Measurements from ENCODE around the gene CTCF. TPM values are rescaled to one million over a fixed set of nuclear protein-coding genes. Genes with fewer than 3 reads are reported as not detected.
A peak's percentile ranks its signal among the peaks of the same experiment; 100 is the strongest.

CTCF gene
- total RNA-seq, 2 experiments from 2014 or later: 43.8 to 46.4 TPM

DNA sequence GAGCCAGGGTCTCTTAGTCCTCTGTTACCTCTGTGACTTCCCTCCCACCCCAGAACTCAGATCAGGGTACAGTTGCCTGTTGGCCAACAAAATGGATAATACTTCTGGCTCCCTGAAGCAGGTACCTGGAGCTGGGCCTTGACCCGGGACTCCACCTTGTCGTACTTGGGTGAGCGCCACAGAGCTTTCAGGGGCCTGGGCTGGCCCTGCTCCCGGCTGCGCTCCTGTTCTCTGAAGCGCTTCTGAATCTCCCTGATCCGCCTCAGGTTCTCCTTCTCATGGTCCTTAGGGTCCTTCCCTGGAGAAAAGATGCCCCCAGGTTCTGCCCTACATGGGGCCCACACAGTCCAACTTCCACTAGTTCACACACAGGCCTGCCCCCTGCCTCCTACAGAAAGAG is 102.5 kb downstream of the CTCF start:
- ChIA-PET CTCF (interaction anchor here (1.3 to 6.1 kb wide), 4 partner anchors 118 to 184 kb away, joined by 4 to 81 read pairs (median 9); partner anchors contain the start of gene ATP6V0D1), POLR2A (interaction anchor here (1.1 to 1.5 kb wide), 3 partner anchors 118 to 144 kb away, joined by 3 to 4 read pairs (median 3); no protein-coding TSS in a partner anchor)
- H3K36me3 ChIP-seq (ENCODE audit: insufficient read depth, low read length): no peaks in the 10 kb centered on the region
- H3K4me1 ChIP-seq (ENCODE audit: insufficient read depth, low read length): peaks cover 50% of the 10 kb centered on the region
- Mint-ChIP-seq H3K4me3 (peak overlapping the region; percentile 56), H3K27ac (peak overlapping the region; percentile 62), H3K27me3 (no peaks in the 10 kb centered on the region), H3K36me3 (ENCODE audit: low read depth) (peaks cover 9% of the 10 kb centered on the region), H3K9me3 (no peaks in the 10 kb centered on the region), H3K4me1 (ENCODE audit: low read depth) (peaks cover 37% of the 10 kb centered on the region)
- ATAC-seq (ENCODE audit: poor library complexity) (no peak), DNase-seq (peak in 1 of 14 experiments; percentile 16)
- H3K27me3 ChIP-seq (ENCODE audit: control insufficient read depth in 1 of 2, insufficient read depth in 2 of 2, low read length in 2 of 2): no peaks in the 10 kb centered on the region
- intact Hi-C loops (cut with DNase I, micrococcal nuclease): loop anchor here in 1 of 2 experiments (5.0 kb wide), 3 partner anchors 142 to 183 kb away; partner anchors contain the start of genes AGRP, ATP6V0D1, CENPT and NUTF2
- no peaks in the 10 kb centered on the region for H3K9me3 ChIP-seq (ENCODE audit: control insufficient read depth in 1 of 2, insufficient read depth in 1 of 2, low read length in 2 of 2)
- no peak overlapping the region for H3K27ac ChIP-seq (ENCODE audit: low read depth in 1 of 2, low read length in 2 of 2)
- no peak overlapping the region for H3K4me3 ChIP-seq (ENCODE audit: low read length)
- TF ChIP-seq, protein P1, sequence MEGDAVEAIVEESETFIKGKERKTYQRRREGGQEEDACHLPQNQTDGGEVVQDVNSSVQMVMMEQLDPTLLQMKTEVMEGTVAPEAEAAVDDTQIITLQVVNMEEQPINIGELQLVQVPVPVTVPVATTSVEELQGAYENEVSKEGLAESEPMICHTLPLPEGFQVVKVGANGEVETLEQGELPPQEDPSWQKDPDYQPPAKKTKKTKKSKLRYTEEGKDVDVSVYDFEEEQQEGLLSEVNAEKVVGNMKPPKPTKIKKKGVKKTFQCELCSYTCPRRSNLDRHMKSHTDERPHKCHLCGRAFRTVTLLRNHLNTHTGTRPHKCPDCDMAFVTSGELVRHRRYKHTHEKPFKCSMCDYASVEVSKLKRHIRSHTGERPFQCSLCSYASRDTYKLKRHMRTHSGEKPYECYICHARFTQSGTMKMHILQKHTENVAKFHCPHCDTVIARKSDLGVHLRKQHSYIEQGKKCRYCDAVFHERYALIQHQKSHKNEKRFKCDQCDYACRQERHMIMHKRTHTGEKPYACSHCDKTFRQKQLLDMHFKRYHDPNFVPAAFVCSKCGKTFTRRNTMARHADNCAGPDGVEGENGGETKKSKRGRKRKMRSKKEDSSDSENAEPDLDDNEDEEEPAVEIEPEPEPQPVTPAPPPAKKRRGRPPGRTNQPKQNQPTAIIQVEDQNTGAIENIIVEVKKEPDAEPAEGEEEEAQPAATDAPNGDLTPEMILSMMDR (IDR thresholded peaks at IDR 0.05): no peak

DNA sequence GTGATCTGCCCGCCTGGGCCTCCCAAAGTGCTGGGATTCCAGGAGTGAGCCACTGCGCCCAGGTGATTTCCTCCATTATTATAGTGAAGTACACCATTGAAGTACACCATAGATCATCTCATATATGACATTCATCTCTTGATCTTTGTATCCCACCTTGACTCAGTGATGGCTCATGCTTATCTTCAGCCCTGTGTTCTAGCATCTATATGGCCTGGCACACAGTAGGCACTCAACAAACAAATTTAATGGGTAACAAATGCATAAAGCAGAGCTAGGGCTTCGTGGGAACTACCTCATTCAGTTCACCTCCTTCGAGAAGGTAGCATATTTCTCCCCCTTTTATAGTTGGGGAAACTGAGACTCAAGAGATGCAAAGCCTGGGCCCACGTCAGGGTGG is 103.3 kb downstream of the CTCF start:
- Histone ChIP-seq H3K9me3 (ENCODE audit: control insufficient read depth in 1 of 2, insufficient read depth in 1 of 2, low read length in 2 of 2) (no peaks in the 10 kb centered on the region), H3K4me3 (ENCODE audit: low read length) (no peak overlapping the region), H3K27me3 (ENCODE audit: control insufficient read depth in 1 of 2, insufficient read depth in 2 of 2, low read length in 2 of 2) (no peaks in the 10 kb centered on the region), H3K36me3 (ENCODE audit: insufficient read depth, low read length) (no peaks in the 10 kb centered on the region), H3K27ac (ENCODE audit: low read depth in 1 of 2, low read length in 2 of 2) (no peak overlapping the region), H3K4me1 (ENCODE audit: insufficient read depth, low read length) (peaks cover 48% of the 10 kb centered on the region)
- DNase-seq: no peak
- no peaks in the 10 kb centered on the region for H3K9me3 Mint-ChIP-seq
- H3K36me3 Mint-ChIP-seq (ENCODE audit: low read depth): peaks cover 5% of the 10 kb centered on the region
- CTCF ChIA-PET: interaction anchor here (1.3 to 6.1 kb wide), 2 partner anchors 118 to 144 kb away, joined by 4 to 81 read pairs; no protein-coding TSS in a partner anchor
- peaks cover 34% of the 10 kb centered on the region for H3K4me1 Mint-ChIP-seq (ENCODE audit: low read depth)
- POLR2A ChIA-PET: interaction anchor here (1.1 to 3.3 kb wide), 3 partner anchors 103 to 145 kb away, joined by 3 to 25 read pairs (median 4); partner anchors contain the start of gene CTCF
- intact Hi-C loops (cut with DNase I, micrococcal nuclease): loop anchor here in 1 of 2 experiments (5.0 kb wide), 2 partner anchors 182 to 183 kb away; partner anchors contain the start of genes AGRP, ATP6V0D1, CENPT and NUTF2
- H3K27ac Mint-ChIP-seq: peak overlapping the region; percentile 62
- no peaks in the 10 kb centered on the region for H3K27me3 Mint-ChIP-seq
- peak overlapping the region; percentile 82 for H3K4me3 Mint-ChIP-seq
- TF ChIP-seq, protein P1 (IDR thresholded peaks at IDR 0.05): no peak
- no peak for ATAC-seq (ENCODE audit: poor library complexity)

DNA sequence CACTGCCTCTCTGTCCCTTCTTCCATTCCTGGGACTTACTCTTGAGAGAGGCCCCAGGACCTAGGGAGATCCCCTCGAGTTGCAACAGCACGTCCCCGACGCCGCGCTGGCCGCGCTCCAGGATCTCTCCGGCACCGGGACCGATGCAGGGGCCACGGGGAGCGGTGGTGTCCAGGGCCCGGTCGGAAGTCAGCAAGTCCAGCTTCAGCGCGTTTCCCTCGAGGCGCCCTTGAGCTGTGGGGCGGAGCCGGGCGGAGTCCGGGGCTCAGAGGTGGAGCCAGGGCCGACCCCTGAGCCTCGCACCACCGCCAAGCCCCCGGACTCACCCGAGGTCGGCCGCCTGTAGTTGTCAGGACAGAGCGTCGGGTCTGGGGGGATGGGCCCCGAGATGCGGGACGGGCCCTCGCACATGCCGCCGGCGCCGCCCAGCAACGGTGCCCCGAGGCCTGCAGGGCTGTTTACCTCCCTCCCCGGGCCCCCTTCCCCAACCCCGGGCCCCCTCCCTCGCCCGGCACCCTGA is 103.8 kb downstream of the CTCF start:
- peaks cover 32% of the 10 kb centered on the region for H3K4me1 Mint-ChIP-seq (ENCODE audit: low read depth)
- intact Hi-C loops (cut with DNase I, micrococcal nuclease): loop anchor here (2.0 to 5.0 kb wide), 3 partner anchors 141 to 184 kb away; partner anchors contain the start of genes AGRP (in 1 of the 2), ATP6V0D1 (in 1 of the 2), CENPT (in 1 of the 2) and NUTF2 (in 1 of the 2)
- no peaks in the 10 kb centered on the region for H3K9me3 Mint-ChIP-seq
- peaks cover 46% of the 10 kb centered on the region for H3K4me1 ChIP-seq (ENCODE audit: insufficient read depth, low read length)
- H3K27me3 ChIP-seq (ENCODE audit: control insufficient read depth in 1 of 2, insufficient read depth in 2 of 2, low read length in 2 of 2): no peaks in the 10 kb centered on the region
- TF ChIP-seq, protein P1 (IDR thresholded peaks at IDR 0.05): no peak
- H3K9me3 ChIP-seq (ENCODE audit: control insufficient read depth in 1 of 2, insufficient read depth in 1 of 2, low read length in 2 of 2): no peaks in the 10 kb centered on the region
- no peaks in the 10 kb centered on the region for H3K36me3 ChIP-seq (ENCODE audit: insufficient read depth, low read length)
- POLR2A ChIA-PET: interaction anchor here (1.1 to 3.3 kb wide), 3 partner anchors 103 to 145 kb away, joined by 3 to 26 read pairs (median 25); partner anchors contain the start of gene CTCF
- peak overlapping the region; percentile 65 for H3K4me3 ChIP-seq (ENCODE audit: low read length)
- no peak overlapping the region for H3K27ac ChIP-seq (ENCODE audit: low read depth in 1 of 2, low read length in 2 of 2)
- H3K36me3 Mint-ChIP-seq (ENCODE audit: low read depth): peaks cover 3% of the 10 kb centered on the region
- H3K27ac Mint-ChIP-seq: no peak overlapping the region
- H3K27me3 Mint-ChIP-seq: no peaks in the 10 kb centered on the region
- CTCF ChIA-PET: interaction anchor here (3.4 to 6.1 kb wide), 2 partner anchors 103 to 145 kb away, joined by 14 to 81 read pairs; partner anchors contain the start of gene CTCF
- DNase-seq: peak in 1 of 14 experiments; percentile 40
- no peak for ATAC-seq (ENCODE audit: poor library complexity)
- peak overlapping the region; percentile 82 for H3K4me3 Mint-ChIP-seq

All from CD4-positive, alpha-beta T cell (primary cell).